OCI-LY7 (cell line): ENCODE data around the gene SELENOV.

Experiments
- EZH2phosphoT487 ChIP-seq: fragments of 200-600 bp; sonication (generic); IDR thresholded peaks from 2 replicates; pipeline ENCODE4 v1.6.1; 2018; ENCODE audit warnings: low read depth, borderline replicate concordance, mild to moderate bottlenecking, mixed run types, antibody characterized with exemption, low read length, moderate library complexity, mixed read lengths
- TF ChIP-seq, protein P1 (sequence below): fragments of 200-600 bp; sonication (generic); conservative IDR thresholded peaks from 2 replicates; pipeline ENCODE4 v1.5.1; 2014; ENCODE audit warnings: mild to moderate bottlenecking, antibody characterized with exemption, low read length, moderate library complexity, mixed read lengths

DNA sequence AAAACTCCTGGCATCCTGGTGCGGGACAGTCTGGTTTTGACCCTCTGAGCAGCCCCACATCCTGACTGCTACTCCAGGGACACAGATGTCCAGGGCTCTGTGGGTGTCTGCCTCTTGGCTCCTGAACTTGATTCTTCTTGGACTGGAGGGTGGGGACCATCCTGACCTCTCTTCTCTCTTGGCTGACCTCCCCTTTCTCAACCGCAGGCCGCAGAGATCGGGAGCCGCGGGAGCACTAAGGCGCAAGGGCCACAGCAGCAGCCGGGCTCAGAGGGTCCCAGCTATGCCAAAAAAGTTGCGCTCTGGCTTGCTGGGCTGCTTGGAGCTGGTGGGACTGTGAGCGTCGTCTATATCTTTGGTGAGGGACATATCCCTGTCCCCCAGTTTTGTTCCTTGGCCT, 33.3 kb upstream of the SELENOV start:
- TF ChIP-seq, protein P1, sequence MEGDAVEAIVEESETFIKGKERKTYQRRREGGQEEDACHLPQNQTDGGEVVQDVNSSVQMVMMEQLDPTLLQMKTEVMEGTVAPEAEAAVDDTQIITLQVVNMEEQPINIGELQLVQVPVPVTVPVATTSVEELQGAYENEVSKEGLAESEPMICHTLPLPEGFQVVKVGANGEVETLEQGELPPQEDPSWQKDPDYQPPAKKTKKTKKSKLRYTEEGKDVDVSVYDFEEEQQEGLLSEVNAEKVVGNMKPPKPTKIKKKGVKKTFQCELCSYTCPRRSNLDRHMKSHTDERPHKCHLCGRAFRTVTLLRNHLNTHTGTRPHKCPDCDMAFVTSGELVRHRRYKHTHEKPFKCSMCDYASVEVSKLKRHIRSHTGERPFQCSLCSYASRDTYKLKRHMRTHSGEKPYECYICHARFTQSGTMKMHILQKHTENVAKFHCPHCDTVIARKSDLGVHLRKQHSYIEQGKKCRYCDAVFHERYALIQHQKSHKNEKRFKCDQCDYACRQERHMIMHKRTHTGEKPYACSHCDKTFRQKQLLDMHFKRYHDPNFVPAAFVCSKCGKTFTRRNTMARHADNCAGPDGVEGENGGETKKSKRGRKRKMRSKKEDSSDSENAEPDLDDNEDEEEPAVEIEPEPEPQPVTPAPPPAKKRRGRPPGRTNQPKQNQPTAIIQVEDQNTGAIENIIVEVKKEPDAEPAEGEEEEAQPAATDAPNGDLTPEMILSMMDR = no peak
- TF ChIP-seq EZH2phosphoT487 = no peak
